Activated T-cell treated with anti-CD3 and anti-CD28 coated beads, Interleukin-2, amount 50 U/mL, for 72 hours (primary cell): ENCODE results near the gene B3GAT1. TPM values are rescaled to one million over a fixed set of nuclear protein-coding genes. Genes with fewer than 3 reads are reported as not detected.
"Not testable (repeated sequence)": the region's sequence is repeated elsewhere in the genome, so short reads cannot be mapped to it uniquely, and the experiment has no call there.

Experiments used
- ATAC-seq, 2 donors: fragments of 150-1000 bp; cut with Tn5 transposase; replicated peaks in 1 of 2; 2 replicates each; pipeline ENCODE4 v1.10.0; 2021; ENCODE audit warnings: moderate library complexity in 2 of 2, mild to moderate bottlenecking in 1 of 2
- DNase-seq, 2 donors: peaks; one replicate each; pipeline ENCODE4 v3.0.0; 2021 to 2022; ENCODE audit warnings: mixed read lengths in 1 of 2
- H3K27ac Mint-ChIP-seq: one replicate; pipeline ENCODE4 v1.8.0; 2022; ENCODE audit warnings: mild to moderate bottlenecking, moderate library complexity, mixed read lengths
- H3K27me3 Mint-ChIP-seq: one replicate; pipeline ENCODE4 v1.8.0; 2022; ENCODE audit warnings: low read depth, mixed read lengths
- H3K36me3 Mint-ChIP-seq, 2 donors: one replicate each; pipeline ENCODE4 v1.8.0; 2022; ENCODE audit warnings: mixed read lengths in 2 of 2, mild to moderate bottlenecking in 1 of 2; ENCODE audit not compliant: insufficient read depth in 2 of 2
- H3K4me1 Mint-ChIP-seq: one replicate; pipeline ENCODE4 v1.8.0; 2022; ENCODE audit warnings: low read depth, mixed read lengths
- H3K4me3 Mint-ChIP-seq, 2 donors: one replicate each; pipeline ENCODE4 v1.8.0; 2022; ENCODE audit warnings: mild to moderate bottlenecking in 2 of 2, mixed read lengths in 2 of 2, moderate library complexity in 2 of 2
- H3K9me3 Mint-ChIP-seq, 2 donors: one replicate each; pipeline ENCODE4 v1.8.0; 2022; ENCODE audit warnings: mixed read lengths in 2 of 2
- total RNA-seq, 2 donors: library from RNA; stranded (reverse); gene quantifications; one replicate each; pipeline ENCODE4 v1.2.3, GENCODE V29; 2022

B3GAT1 gene
- total RNA-seq, 2 donors from 2014 or later = 0.05 to 0.42 TPM

- Mint-ChIP-seq H3K9me3 (peaks cover 0 to 2% of the 10 kb centered on the region in 2 donors), H3K27ac (no peak overlapping the region), H3K27me3 (peaks cover 7% of the 10 kb centered on the region), H3K4me3 (no peak overlapping the region), H3K36me3 (no peaks in the 10 kb centered on the region), H3K4me1 (no peaks in the 10 kb centered on the region)
- no peak for ATAC-seq
- DNase-seq = no peak
Observed at GRCh38 chr11:134450186-134450585, 38.1 kb upstream of the B3GAT1 start.

GRCh38 chr11:134449713-134450112, 37.7 kb upstream of the B3GAT1 start:
- Mint-ChIP-seq H3K9me3 (peaks cover 0 to under 1% of the 10 kb centered on the region in 2 donors), H3K36me3 (no peaks in the 10 kb centered on the region), H3K4me1 (no peaks in the 10 kb centered on the region), H3K4me3 (no peak overlapping the region), H3K27me3 (peaks cover 7% of the 10 kb centered on the region), H3K27ac (no peak overlapping the region)
- ATAC-seq (no peak), DNase-seq (no peak)

- peaks cover 0 to 5% of the 10 kb centered on the region in 2 donors for H3K36me3 Mint-ChIP-seq
- H3K27me3 Mint-ChIP-seq = peaks cover 7% of the 10 kb centered on the region
- ATAC-seq (no peak), DNase-seq (no peak)
- no peak overlapping the region for H3K27ac Mint-ChIP-seq
- no peaks in the 10 kb centered on the region for H3K4me1 Mint-ChIP-seq
- H3K4me3 Mint-ChIP-seq = no peak overlapping the region
- peaks cover under 1 to 5% of the 10 kb centered on the region in 2 donors for H3K9me3 Mint-ChIP-seq
Observed at GRCh38 chr11:134449051-134449450, 37.0 kb upstream of the B3GAT1 start.

DNA sequence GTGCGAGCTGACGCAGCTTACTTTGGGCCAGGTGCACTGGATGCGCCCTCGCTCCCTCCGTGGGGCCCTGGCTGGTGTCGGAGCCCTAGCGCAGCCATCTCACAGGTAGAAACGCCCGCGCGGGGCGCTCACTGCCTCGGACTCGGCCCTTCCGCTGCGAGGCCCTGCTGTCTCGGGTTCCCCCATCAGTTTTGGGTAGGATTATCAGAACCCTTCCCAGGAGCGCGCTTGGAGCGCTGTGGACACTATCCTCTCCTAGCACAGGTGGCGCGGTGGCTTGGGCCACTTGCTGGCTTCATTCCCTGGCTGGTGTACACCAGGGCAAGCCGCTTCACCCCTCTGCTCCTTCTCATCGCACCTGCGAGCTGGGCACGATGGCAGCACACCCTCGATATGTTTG, 35.7 kb upstream of the B3GAT1 start:
- Mint-ChIP-seq H3K36me3 (peaks cover 0 to 6% of the 10 kb centered on the region in 2 donors), H3K27ac (no peak overlapping the region), H3K4me3 (no peak overlapping the region), H3K9me3 (peaks cover 6 to 13% of the 10 kb centered on the region in 2 donors), H3K4me1 (no peaks in the 10 kb centered on the region), H3K27me3 (no peaks in the 10 kb centered on the region)
- DNase-seq (no peak), ATAC-seq (no peak)

DNA sequence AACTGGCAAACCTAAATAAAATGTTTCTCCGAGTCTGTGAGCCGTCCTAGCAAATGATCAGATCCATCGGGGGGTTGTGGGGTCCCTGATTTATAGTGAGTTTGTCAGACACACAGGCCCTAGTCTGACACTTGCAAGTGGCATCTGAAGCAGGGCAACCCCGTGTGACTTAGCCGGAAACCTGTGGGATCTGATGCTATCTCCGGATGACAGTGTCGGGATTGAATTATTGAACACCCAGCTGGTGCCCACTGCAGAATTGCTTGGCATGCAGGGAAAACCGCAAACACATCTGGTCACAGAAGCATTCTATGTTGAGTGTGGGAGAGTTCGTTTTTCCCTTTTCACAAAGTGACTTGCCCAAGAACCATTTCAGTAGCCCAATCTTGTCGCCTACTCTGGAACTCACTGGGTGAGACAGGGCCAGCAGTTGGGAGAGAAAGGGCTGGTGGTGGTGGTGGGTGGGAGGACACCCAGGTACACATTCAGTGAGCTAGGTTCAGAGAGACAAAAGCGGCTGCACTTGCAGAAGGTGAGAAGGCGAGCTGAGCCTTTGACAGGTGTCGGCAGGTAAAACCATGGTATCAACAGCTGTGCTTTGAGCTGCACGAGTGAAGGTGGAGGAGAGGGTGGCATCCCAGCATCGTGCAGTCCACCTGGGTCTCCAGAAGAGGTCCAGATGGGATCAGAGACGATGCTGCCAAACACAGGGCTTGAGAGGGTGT, 33.7 kb upstream of the B3GAT1 start:
- Mint-ChIP-seq H3K4me3 (no peak overlapping the region), H3K27ac (no peak overlapping the region), H3K4me1 (no peaks in the 10 kb centered on the region), H3K27me3 (no peaks in the 10 kb centered on the region), H3K9me3 (peaks cover 6 to 13% of the 10 kb centered on the region in 2 donors), H3K36me3 (peaks cover 0 to 6% of the 10 kb centered on the region in 2 donors)
- DNase-seq (no peak), ATAC-seq (no peak)

DNA sequence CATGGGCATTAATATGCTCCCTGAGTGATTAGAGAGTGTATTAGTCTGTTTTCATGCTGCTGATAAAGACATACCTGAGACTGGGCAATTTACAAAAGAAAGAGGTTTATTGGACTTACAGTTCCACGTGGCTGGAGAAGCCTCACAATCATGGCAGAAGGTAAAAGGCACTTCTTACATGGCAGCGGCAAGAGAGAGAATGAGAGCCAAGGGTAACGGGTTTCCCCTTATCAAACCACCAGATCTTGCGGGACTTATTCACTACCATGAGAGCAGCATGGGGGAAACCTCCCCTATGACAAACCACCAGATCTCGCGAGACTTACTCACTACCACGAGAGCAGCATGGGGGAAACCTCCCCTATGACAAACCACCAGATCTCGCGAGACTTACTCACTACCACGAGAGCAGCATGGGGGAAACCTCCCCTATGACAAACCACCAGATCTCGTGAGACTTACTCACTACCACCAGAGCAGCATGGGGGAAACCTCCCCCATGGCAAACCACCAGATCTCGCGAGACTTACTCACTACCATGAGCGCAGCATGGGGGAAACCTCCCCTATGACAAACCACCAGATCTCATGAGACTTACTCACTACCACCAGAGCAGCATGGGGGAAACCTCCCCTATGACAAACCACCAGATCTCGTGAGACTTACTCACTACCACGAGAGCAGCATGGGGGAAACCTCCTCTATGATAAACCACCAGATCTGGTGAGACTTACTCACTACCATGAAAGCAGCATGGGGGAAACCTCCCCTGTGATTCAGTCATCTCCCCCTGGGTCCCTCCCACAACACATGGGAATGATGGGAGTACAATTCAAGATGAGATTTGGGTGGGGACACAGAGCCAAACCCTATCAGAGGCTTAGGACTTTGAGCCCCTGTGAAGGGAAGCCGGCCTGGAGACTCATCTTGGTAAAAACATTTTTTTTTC, 32.4 kb upstream of the B3GAT1 start:
- not testable (repeated sequence) for ATAC-seq, H3K36me3 Mint-ChIP-seq, H3K4me1 Mint-ChIP-seq, H3K27ac Mint-ChIP-seq, H3K4me3 Mint-ChIP-seq, H3K27me3 Mint-ChIP-seq
- DNase-seq = peak in 1 of 2 donors; percentile 2
- H3K9me3 Mint-ChIP-seq = peaks cover 6 to 13% of the 10 kb centered on the region in 2 donors

DNA sequence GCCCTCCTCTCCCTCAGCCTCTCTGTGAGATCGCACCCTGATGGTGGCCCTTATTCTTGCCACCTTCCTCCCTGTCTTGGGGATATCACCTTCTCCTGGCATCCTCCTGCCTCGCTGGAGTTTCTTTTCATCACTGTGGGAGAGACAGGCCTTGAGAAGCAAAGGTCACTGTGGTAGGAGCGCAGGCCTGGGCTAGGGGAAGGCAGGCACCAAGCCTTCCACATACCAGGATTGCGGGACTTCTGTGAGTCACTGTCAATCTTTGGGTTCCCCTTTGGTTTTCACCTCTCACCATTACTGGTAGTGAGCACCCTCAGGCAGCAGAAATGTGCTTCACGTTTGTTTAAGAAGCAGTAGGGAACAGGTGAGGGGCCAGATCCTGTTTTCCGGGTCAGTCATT, 31.2 kb upstream of the B3GAT1 start:
- Mint-ChIP-seq H3K36me3 (peaks cover 0 to 6% of the 10 kb centered on the region in 2 donors), H3K9me3 (peaks cover 6 to 13% of the 10 kb centered on the region in 2 donors), H3K4me3 (no peak overlapping the region), H3K27ac (no peak overlapping the region), H3K4me1 (no peaks in the 10 kb centered on the region), H3K27me3 (no peaks in the 10 kb centered on the region)
- ATAC-seq (no peak), DNase-seq (no peak)

- Mint-ChIP-seq H3K36me3 (peaks cover 0 to 6% of the 10 kb centered on the region in 2 donors), H3K4me1 (no peaks in the 10 kb centered on the region), H3K27ac (no peak overlapping the region), H3K4me3 (no peak overlapping the region), H3K9me3 (peaks cover 6 to 13% of the 10 kb centered on the region in 2 donors), H3K27me3 (no peaks in the 10 kb centered on the region)
- ATAC-seq = no peak
- DNase-seq = no peak
Observed at GRCh38 chr11:134442246-134442645, 30.2 kb upstream of the B3GAT1 start.

GRCh38 chr11:134441706-134442105, 29.7 kb upstream of the B3GAT1 start:
- Mint-ChIP-seq H3K4me3 (no peak overlapping the region), H3K27me3 (no peaks in the 10 kb centered on the region), H3K27ac (no peak overlapping the region), H3K36me3 (peaks cover 0 to 6% of the 10 kb centered on the region in 2 donors), H3K9me3 (peaks cover 6 to 13% of the 10 kb centered on the region in 2 donors), H3K4me1 (no peaks in the 10 kb centered on the region)
- DNase-seq (no peak), ATAC-seq (no peak)

- no peak overlapping the region for H3K4me3 Mint-ChIP-seq
- ATAC-seq = no peak
- peaks cover 6 to 13% of the 10 kb centered on the region in 2 donors for H3K9me3 Mint-ChIP-seq
- no peak overlapping the region for H3K27ac Mint-ChIP-seq
- peaks cover 0 to 6% of the 10 kb centered on the region in 2 donors for H3K36me3 Mint-ChIP-seq
- DNase-seq = no peak
- no peaks in the 10 kb centered on the region for H3K27me3 Mint-ChIP-seq
- H3K4me1 Mint-ChIP-seq = no peaks in the 10 kb centered on the region
Observed at GRCh38 chr11:134441281-134441680, 29.2 kb upstream of the B3GAT1 start.

GRCh38 chr11:134440851-134441250, 28.8 kb upstream of the B3GAT1 start:
- Mint-ChIP-seq H3K27me3 (no peaks in the 10 kb centered on the region), H3K9me3 (peaks cover 6 to 13% of the 10 kb centered on the region in 2 donors), H3K4me3 (no peak overlapping the region), H3K4me1 (no peaks in the 10 kb centered on the region), H3K36me3 (peaks cover 0 to 6% of the 10 kb centered on the region in 2 donors), H3K27ac (no peak overlapping the region)
- DNase-seq = no peak
- ATAC-seq = no peak

DNA sequence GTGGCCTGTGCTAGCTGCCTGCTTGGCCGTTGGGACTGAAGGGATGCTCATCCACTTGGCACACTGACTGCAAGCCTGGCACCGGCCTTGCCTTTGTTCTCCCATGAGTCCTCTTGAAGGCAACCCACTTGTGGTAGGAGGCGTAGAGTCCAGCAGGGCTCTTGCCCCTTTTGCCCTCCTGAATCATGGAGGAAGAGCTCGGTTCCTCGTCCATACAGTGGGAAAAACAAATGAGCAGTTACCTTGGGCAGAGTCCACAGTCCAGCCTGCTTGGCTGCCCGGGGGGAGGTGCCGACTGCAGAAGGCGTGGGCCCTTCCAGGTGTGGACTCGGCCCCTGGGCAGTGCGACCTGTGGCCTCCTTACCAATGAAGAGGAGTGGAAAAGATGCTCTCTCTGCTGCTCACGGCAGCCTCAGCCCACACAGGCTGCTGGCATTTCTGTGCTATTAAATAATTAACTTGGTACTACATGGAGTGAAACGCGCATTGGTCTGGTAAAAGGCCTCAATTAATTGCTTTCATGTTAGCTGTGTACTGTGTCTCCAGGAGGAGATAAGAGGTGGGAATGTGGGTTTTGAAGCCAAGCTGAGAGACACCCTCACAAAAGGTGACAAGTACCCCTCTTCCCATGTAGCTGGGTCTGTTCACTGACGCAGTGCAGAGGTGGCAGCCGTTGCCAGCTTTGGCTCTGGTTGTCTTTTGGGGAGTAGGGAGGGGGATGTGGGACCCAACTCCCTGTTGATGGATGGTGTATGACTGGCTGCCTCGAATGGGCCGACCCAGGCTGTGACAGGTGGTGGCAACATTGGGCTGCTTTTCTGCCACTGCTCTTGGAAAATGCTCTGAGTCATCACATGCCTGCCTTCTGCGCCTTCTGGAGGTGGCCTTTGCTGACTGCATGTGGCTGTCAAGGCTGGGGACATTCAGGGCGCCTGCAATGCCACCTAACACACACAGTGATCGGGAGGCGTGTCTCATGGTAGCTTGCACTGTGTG, 26.8 kb upstream of the B3GAT1 start:
- no peak overlapping the region for H3K27ac Mint-ChIP-seq
- H3K36me3 Mint-ChIP-seq = no peaks in the 10 kb centered on the region
- H3K4me1 Mint-ChIP-seq = no peaks in the 10 kb centered on the region
- H3K27me3 Mint-ChIP-seq = no peaks in the 10 kb centered on the region
- H3K9me3 Mint-ChIP-seq = peaks cover 3 to 6% of the 10 kb centered on the region in 2 donors
- ATAC-seq (no peak), DNase-seq (no peak)
- H3K4me3 Mint-ChIP-seq = no peak overlapping the region
